ENCODE measurements around the gene SCN5A.

DNA sequence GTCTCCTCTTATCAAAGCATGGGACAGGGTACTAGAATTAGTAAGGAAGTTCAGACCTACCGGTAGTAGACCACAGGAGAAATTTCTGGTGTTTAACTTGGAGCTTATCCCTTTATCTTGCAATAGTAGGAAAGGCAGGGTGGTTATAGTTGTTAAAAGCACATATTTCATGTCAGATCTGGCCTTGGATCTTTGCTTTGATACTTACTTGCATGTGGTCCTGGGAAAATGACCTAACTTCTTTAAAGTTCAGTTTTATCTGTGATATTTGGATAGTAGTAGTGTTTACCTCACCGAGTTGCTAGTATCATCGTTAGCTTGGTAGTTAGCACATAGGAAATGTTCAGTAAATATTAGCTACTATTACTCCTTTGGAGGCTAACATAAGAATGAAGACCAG is 137.9 kb downstream of the SCN5A start:
- TF ChIP-seq POLR2A (IDR thresholded peaks at IDR 0.05; ENCODE audit: low read depth, low read length) (no peak), POLR2AphosphoS5 (IDR thresholded peaks at IDR 0.05; ENCODE audit: low read depth, low read length) (no peak)
